Suppressor macrophage treated with lipopolysaccharide for 4 hours (primary cell): ENCODE results near the gene RAMP1.

Experiments used
- DNase-seq: peaks from one replicate; pipeline ENCODE4 v3.0.0-alpha.2; 2020

Gene RAMP1

GRCh38 chr2:237956402-237956736 is 96.9 kb downstream of the RAMP1 start:
- no peak for DNase-seq

GRCh38 chr2:237961637-237962036 is 102.2 kb downstream of the RAMP1 start:
- DNase-seq = no peak
